ENCODE measurements around the gene GANAB. TPM values are rescaled to one million over a fixed set of nuclear protein-coding genes. Genes with fewer than 3 reads are reported as not detected.
A peak's percentile ranks its signal among the peaks of the same experiment; 100 is the strongest.

The GANAB gene
- total and polyA plus RNA-seq, 4 donors: 45.2 to 209 (median 148) TPM

GRCh38 chr11:62671608-62672389, 25.4 kb upstream of the GANAB start, which contains the start of the genes LBHD1 and UQCC3:
Gene LBHD1, minus strand, starts transcription at chr11:62672267. Its CDS starts 2,236 bp downstream, at chr11:62670031.
Gene UQCC3, plus strand, starts transcription at chr11:62671673. Its CDS starts 73 bp downstream, at chr11:62671746.
- peaks cover 0 to 7% (median under 1%) of the 10 kb centered on the region in 4 donors for H3K36me3 ChIP-seq (ENCODE audit: control insufficient read depth in 4 of 4, insufficient read depth in 3 of 4, low read depth in 1 of 4, low read length in 3 of 4)
- H3K9ac ChIP-seq (ENCODE audit: low read depth in 1 of 2, low read length in 2 of 2): peak within 1 kb of the TSS; percentile 80 to 84
- WGBS: under 1% methylated on average over 59 of the region's 59 CpGs
- H3K4me3 ChIP-seq (ENCODE audit: low read depth in 1 of 3, low read length in 3 of 3): peak within 1 kb of the TSS; percentile 82 to 92 (median 86)
- H3K27me3 ChIP-seq (ENCODE audit: control insufficient read depth in 4 of 4, insufficient read depth in 4 of 4, low read length in 3 of 4): no peaks in the 10 kb centered on the region
- peak; percentile 82 for DNase-seq (ENCODE audit: low spot score)
- TF ChIP-seq TAF1 (conservative IDR thresholded peaks at IDR 0.05) (peak; percentile 52), RAD21 (IDR thresholded peaks at IDR 0.05) (peak in 1 of 2 donors; percentile 25), NR2F2 (IDR thresholded peaks at IDR 0.05) (peak; percentile 23), SP1 (IDR thresholded peaks at IDR 0.05) (no peak), FOXA1 (IDR thresholded peaks at IDR 0.05) (peak; percentile 38), FOXA2 (IDR thresholded peaks at IDR 0.05) (no peak), GABPA (IDR thresholded peaks at IDR 0.05 in 1 of 2, conservative IDR thresholded peaks at IDR 0.05 in 1 of 2) (peak in 1 of 2 donors; percentile 77), ATF3 (IDR thresholded peaks at IDR 0.05) (no peak), HNF4G (IDR thresholded peaks at IDR 0.05) (no peak), JUND (IDR thresholded peaks at IDR 0.05) (no peak), CTCF (IDR thresholded peaks at IDR 0.05; ENCODE audit: low read depth, low read length, missing input control) (no peak), EGR1 (IDR thresholded peaks at IDR 0.05; ENCODE audit: low read depth in 2 of 2) (peak in 1 of 2 donors; percentile 10), YY1 (IDR thresholded peaks at IDR 0.05) (peak; percentile 91), RXRA (IDR thresholded peaks at IDR 0.05) (peak in 1 of 2 donors; percentile 28), HNF4A (conservative IDR thresholded peaks at IDR 0.05) (no peak)
- TF ChIP-seq, protein P1, sequence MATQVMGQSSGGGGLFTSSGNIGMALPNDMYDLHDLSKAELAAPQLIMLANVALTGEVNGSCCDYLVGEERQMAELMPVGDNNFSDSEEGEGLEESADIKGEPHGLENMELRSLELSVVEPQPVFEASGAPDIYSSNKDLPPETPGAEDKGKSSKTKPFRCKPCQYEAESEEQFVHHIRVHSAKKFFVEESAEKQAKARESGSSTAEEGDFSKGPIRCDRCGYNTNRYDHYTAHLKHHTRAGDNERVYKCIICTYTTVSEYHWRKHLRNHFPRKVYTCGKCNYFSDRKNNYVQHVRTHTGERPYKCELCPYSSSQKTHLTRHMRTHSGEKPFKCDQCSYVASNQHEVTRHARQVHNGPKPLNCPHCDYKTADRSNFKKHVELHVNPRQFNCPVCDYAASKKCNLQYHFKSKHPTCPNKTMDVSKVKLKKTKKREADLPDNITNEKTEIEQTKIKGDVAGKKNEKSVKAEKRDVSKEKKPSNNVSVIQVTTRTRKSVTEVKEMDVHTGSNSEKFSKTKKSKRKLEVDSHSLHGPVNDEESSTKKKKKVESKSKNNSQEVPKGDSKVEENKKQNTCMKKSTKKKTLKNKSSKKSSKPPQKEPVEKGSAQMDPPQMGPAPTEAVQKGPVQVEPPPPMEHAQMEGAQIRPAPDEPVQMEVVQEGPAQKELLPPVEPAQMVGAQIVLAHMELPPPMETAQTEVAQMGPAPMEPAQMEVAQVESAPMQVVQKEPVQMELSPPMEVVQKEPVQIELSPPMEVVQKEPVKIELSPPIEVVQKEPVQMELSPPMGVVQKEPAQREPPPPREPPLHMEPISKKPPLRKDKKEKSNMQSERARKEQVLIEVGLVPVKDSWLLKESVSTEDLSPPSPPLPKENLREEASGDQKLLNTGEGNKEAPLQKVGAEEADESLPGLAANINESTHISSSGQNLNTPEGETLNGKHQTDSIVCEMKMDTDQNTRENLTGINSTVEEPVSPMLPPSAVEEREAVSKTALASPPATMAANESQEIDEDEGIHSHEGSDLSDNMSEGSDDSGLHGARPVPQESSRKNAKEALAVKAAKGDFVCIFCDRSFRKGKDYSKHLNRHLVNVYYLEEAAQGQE (IDR thresholded peaks at IDR 0.05): peak; percentile 48
- TF ChIP-seq, protein P2, sequence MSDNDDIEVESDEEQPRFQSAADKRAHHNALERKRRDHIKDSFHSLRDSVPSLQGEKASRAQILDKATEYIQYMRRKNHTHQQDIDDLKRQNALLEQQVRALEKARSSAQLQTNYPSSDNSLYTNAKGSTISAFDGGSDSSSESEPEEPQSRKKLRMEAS (IDR thresholded peaks at IDR 0.05): no peak
- TF ChIP-seq, protein P3, sequence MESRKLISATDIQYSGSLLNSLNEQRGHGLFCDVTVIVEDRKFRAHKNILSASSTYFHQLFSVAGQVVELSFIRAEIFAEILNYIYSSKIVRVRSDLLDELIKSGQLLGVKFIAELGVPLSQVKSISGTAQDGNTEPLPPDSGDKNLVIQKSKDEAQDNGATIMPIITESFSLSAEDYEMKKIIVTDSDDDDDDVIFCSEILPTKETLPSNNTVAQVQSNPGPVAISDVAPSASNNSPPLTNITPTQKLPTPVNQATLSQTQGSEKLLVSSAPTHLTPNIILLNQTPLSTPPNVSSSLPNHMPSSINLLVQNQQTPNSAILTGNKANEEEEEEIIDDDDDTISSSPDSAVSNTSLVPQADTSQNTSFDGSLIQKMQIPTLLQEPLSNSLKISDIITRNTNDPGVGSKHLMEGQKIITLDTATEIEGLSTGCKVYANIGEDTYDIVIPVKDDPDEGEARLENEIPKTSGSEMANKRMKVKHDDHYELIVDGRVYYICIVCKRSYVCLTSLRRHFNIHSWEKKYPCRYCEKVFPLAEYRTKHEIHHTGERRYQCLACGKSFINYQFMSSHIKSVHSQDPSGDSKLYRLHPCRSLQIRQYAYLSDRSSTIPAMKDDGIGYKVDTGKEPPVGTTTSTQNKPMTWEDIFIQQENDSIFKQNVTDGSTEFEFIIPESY (IDR thresholded peaks at IDR 0.05): no peak
- peak within 1 kb of the TSS; percentile 83 to 86 for H3K27ac ChIP-seq (ENCODE audit: low read depth in 1 of 2, low read length in 2 of 2)
- H3K9me3 ChIP-seq (ENCODE audit: control insufficient read depth in 4 of 4, low read length in 3 of 4): no peaks in the 10 kb centered on the region
- peaks cover 15 to 50% (median 38%) of the 10 kb centered on the region in 4 donors for H3K4me1 ChIP-seq (ENCODE audit: control insufficient read depth in 4 of 4, insufficient read depth in 4 of 4, low read length in 3 of 4)
